OCI-LY1 (cell line): Measurements from ENCODE around the gene TM7SF3.

ENCODE experiments used
- H2AFZ ChIP-seq: fragments of 200-600 bp; sonication (generic), shearing (Covaris generic); 2 replicates; pipeline ENCODE4 v1.6.0; 2014; ENCODE audit warnings: antibody characterized with exemption, mild to moderate bottlenecking, low read length
- H3F3A ChIP-seq: fragments of 200-600 bp; sonication (generic), shearing (Covaris generic); 2 replicates; pipeline ENCODE4 v1.6.0; 2014; ENCODE audit warnings: mild to moderate bottlenecking, antibody characterized with exemption, low read length, moderate library complexity; ENCODE audit not compliant: insufficient read depth
- H3K27ac ChIP-seq: fragments of 200-600 bp; sonication (generic); 2 replicates; pipeline ENCODE4 v1.5.1; 2014; ENCODE audit warnings: low read length, mixed run types, mild to moderate bottlenecking, low read depth; ENCODE audit not compliant: poor library complexity, severe bottlenecking
- H3K27me3 ChIP-seq: fragments of 200-600 bp; sonication (generic); 2 replicates; pipeline ENCODE4 v1.6.0; 2014; ENCODE audit warnings: antibody characterized with exemption, mild to moderate bottlenecking, low read length, moderate library complexity; ENCODE audit not compliant: insufficient read depth
- H3K36me3 ChIP-seq: fragments of 200-600 bp; sonication (generic); 2 replicates; pipeline ENCODE4 v1.6.1; 2014; ENCODE audit warnings: mild to moderate bottlenecking, antibody characterized with exemption, low read length, moderate library complexity, mixed read lengths; ENCODE audit not compliant: insufficient read depth
- H3K4me1 ChIP-seq: fragments of 200-600 bp; sonication (generic); 2 replicates; pipeline ENCODE4 v1.5.1; 2014; ENCODE audit warnings: mild to moderate bottlenecking, low read length, moderate library complexity; ENCODE audit not compliant: insufficient read depth, severe bottlenecking
- H3K4me2 ChIP-seq: fragments of 200-600 bp; sonication (generic), shearing (Covaris generic); 2 replicates; pipeline ENCODE4 v1.6.1; 2014; ENCODE audit warnings: low read length
- H3K4me3 ChIP-seq: fragments of 200-600 bp; sonication (generic); 2 replicates; pipeline ENCODE4 v1.5.1; 2014; ENCODE audit warnings: low read length, low read depth, mild to moderate bottlenecking, mixed read lengths; ENCODE audit not compliant: poor library complexity, severe bottlenecking
- H3K79me2 ChIP-seq: fragments of 200-600 bp; shearing (Covaris generic); 2 replicates; pipeline ENCODE4 v1.6.1; 2016; ENCODE audit warnings: mixed run types, low read length, mixed read lengths; ENCODE audit not compliant: insufficient read depth
- H3K9ac ChIP-seq: fragments of 200-600 bp; sonication (generic), shearing (Covaris generic); 2 replicates; pipeline ENCODE4 v1.6.1; 2014; ENCODE audit warnings: mild to moderate bottlenecking, low read length, mixed read lengths
- H3K9me2 ChIP-seq: fragments of 200-600 bp; sonication (generic), shearing (Covaris generic); 2 replicates; pipeline ENCODE4 v1.6.1; 2014; ENCODE audit warnings: low read depth, mild to moderate bottlenecking, low read length, mixed read lengths
- H3K9me3 ChIP-seq: fragments of 200-600 bp; shearing (Covaris generic); 2 replicates; pipeline ENCODE4 v1.6.1; 2014; ENCODE audit warnings: low read length, mixed read lengths
- H4K20me1 ChIP-seq: fragments of 200-600 bp; sonication (generic), shearing (Covaris generic); 2 replicates; pipeline ENCODE4 v1.6.0; 2016; ENCODE audit warnings: mild to moderate bottlenecking, low read length; ENCODE audit not compliant: insufficient read depth
- CTCF ChIP-seq: fragments of 200-600 bp; sonication (generic), shearing (Covaris generic); IDR thresholded peaks from 2 replicates; pipeline ENCODE4 v1.5.1; 2017; ENCODE audit warnings: mild to moderate bottlenecking, antibody characterized with exemption, low read length, moderate library complexity, mixed read lengths
- EZH2 ChIP-seq: fragments of 200-600 bp; sonication (generic), shearing (Covaris generic); IDR thresholded peaks from 2 replicates; pipeline ENCODE4 v1.8.0; 2017; ENCODE audit warnings: borderline replicate concordance, mixed run types, mild to moderate bottlenecking, antibody characterized with exemption, low read length, moderate library complexity, mixed read lengths

The TM7SF3 gene

GRCh38 chr12:26953447-26953846 lies 60.7 kb downstream of the TM7SF3 start:
- peaks cover 13% of the 10 kb centered on the region for H3K4me1 ChIP-seq
- H3K79me2 ChIP-seq: peaks cover 55% of the 10 kb centered on the region
- H3K9ac ChIP-seq: no peak overlapping the region
- H3F3A ChIP-seq: no peaks in the 10 kb centered on the region
- no peaks in the 10 kb centered on the region for H3K27me3 ChIP-seq
- H3K4me3 ChIP-seq: no peak overlapping the region
- H3K27ac ChIP-seq: peak overlapping the region; percentile 36
- no peaks in the 10 kb centered on the region for H4K20me1 ChIP-seq
- no peaks in the 10 kb centered on the region for H3K9me2 ChIP-seq
- H3K36me3 ChIP-seq: peaks cover 50% of the 10 kb centered on the region
- no peak for TF ChIP-seq EZH2
- TF ChIP-seq CTCF: no peak
- no peak overlapping the region for H2AFZ ChIP-seq
- no peak overlapping the region for H3K4me2 ChIP-seq
- peaks cover 2% of the 10 kb centered on the region for H3K9me3 ChIP-seq

GRCh38 chr12:26948309-26948708 lies 65.9 kb downstream of the TM7SF3 start:
- Histone ChIP-seq H4K20me1 (no peaks in the 10 kb centered on the region), H3K79me2 (peaks cover 93% of the 10 kb centered on the region), H2AFZ (no peak overlapping the region), H3K27ac (no peak overlapping the region), H3K36me3 (peaks cover 44% of the 10 kb centered on the region), H3K27me3 (no peaks in the 10 kb centered on the region), H3K9me3 (peaks cover 18% of the 10 kb centered on the region), H3K9ac (no peak overlapping the region), H3K4me1 (peaks cover 9% of the 10 kb centered on the region), H3K9me2 (no peaks in the 10 kb centered on the region), H3K4me3 (no peak overlapping the region), H3F3A (no peaks in the 10 kb centered on the region), H3K4me2 (no peak overlapping the region)
- TF ChIP-seq CTCF (no peak), EZH2 (no peak)

GRCh38 chr12:26941215-26941594 lies 73.0 kb downstream of the TM7SF3 start:
- TF ChIP-seq CTCF (no peak), EZH2 (no peak)
- no peaks in the 10 kb centered on the region for H3K27me3 ChIP-seq
- peak overlapping the region; percentile 78 for H3K27ac ChIP-seq
- H2AFZ ChIP-seq: no peak overlapping the region
- no peaks in the 10 kb centered on the region for H3K9me2 ChIP-seq
- H3K4me1 ChIP-seq: peaks cover 50% of the 10 kb centered on the region
- peaks cover 17% of the 10 kb centered on the region for H3K36me3 ChIP-seq
- peak overlapping the region; percentile 82 for H3K4me2 ChIP-seq
- H3F3A ChIP-seq: 0 out of 2 replicates have a peak, but pooled peaks cover 3% of the 10 kb centered on the region
- H4K20me1 ChIP-seq: no peaks in the 10 kb centered on the region
- peak overlapping the region; percentile 94 for H3K9ac ChIP-seq
- H3K9me3 ChIP-seq: peaks cover 7% of the 10 kb centered on the region
- peaks cover 91% of the 10 kb centered on the region for H3K79me2 ChIP-seq
- H3K4me3 ChIP-seq: peak overlapping the region; percentile 90
